AG09319 (cell line): ENCODE results near the gene KRT6A.
"Not testable (repeated sequence)": the region's sequence is repeated elsewhere in the genome, so short reads cannot be mapped to it uniquely, and the experiment has no call there.

ENCODE experiments used
- DNase-seq: peaks from one replicate; pipeline ENCODE4 v3.0.0-alpha.2; 2010; ENCODE audit warnings: low read depth; ENCODE audit errors: extremely low read depth
- CTCF ChIP-seq: IDR thresholded peaks from 2 replicates; pipeline ENCODE4 v1.5.1; 2011; ENCODE audit warnings: low read depth, mild to moderate bottlenecking, inconsistent platforms, low read length, moderate library complexity

KRT6A gene

GRCh38 chr12:52454411-52455201 is 38.5 kb downstream of the KRT6A start:
- no peak for DNase-seq
- TF ChIP-seq CTCF: no peak

- DNase-seq: no peak
- no peak for TF ChIP-seq CTCF
Measured at GRCh38 chr12:52452101-52452500, 41.0 kb downstream of the KRT6A start, which contains the start of gene KRT6B. KRT6B (minus strand) TSS chr12:52452146; CDS start chr12:52452078, 68 bp downstream.

GRCh38 chr12:52448228-52448627 is 44.8 kb downstream of the KRT6A start:
- no peak for TF ChIP-seq CTCF
- DNase-seq: no peak

- DNase-seq: not testable (repeated sequence)
Measured at GRCh38 chr12:52447196-52447595, 45.9 kb downstream of the KRT6A start.

GRCh38 chr12:52446367-52447045 is 46.6 kb downstream of the KRT6A start:
- DNase-seq: no peak

GRCh38 chr12:52445876-52446275 is 47.2 kb downstream of the KRT6A start:
- no peak for DNase-seq
- no peak for TF ChIP-seq CTCF

More at GRCh38 chr12:52446367-52447045, 46.6 kb downstream of the KRT6A start:
- TF ChIP-seq CTCF: no peak

GRCh38 chr12:52444647-52445595 is 48.1 kb downstream of the KRT6A start:
- no peak for TF ChIP-seq CTCF
- no peak for DNase-seq
